SK-N-SH (cell line): Measurements from ENCODE around the gene PRSS16. TPM values are rescaled to one million over a fixed set of nuclear protein-coding genes. Genes with fewer than 3 reads are reported as not detected.

Experiments used
- CTCF ChIA-PET: fragments of 300-600, 350-600 bp; formaldehyde crosslinking; extraction: SDS; loops from one replicate; lab custom pipeline; 2021; lab: Yijun Ruan, JAX
- POLR2A ChIA-PET: fragments of 350-600 bp; sonication (Branson Sonifier 250); formaldehyde crosslinking; extraction: SDS; loops from one replicate; lab custom pipeline; 2020; ENCODE audit warnings: antibody characterized with exemption, inconsistent platforms; lab: Yijun Ruan, JAX
- DNase-seq: peaks from one replicate; pipeline ENCODE4 v3.0.0; 2012
- H2AFZ ChIP-seq: fragments of 200-600 bp; sonication (generic); 2 replicates; pipeline ENCODE4 v1.8.1; 2016; ENCODE audit warnings: antibody characterized with exemption, mild to moderate bottlenecking, low read depth
- H3F3A ChIP-seq: fragments of 200-600 bp; sonication (generic); replicated peaks from 2 replicates; pipeline ENCODE3; 2016; ENCODE audit warnings: antibody characterized with exemption, mild to moderate bottlenecking; ENCODE audit not compliant: insufficient read depth
- H3K27ac ChIP-seq, 2 experiments: fragments of 200-500 bp in 1 of 2; fragments of 200-600 bp in 1 of 2; sonication (Bioruptor generic) in 1 of 2; sonication (generic), shearing (Covaris generic) in 1 of 2; 2 replicates each; pipeline versions ENCODE4 v1.5.1 to v1.6.1; 2014 to 2016; ENCODE audit warnings: low read depth in 2 of 2, inconsistent platforms in 1 of 2, low read length in 1 of 2, mild to moderate bottlenecking in 1 of 2, mixed read lengths in 1 of 2
- H3K27me3 ChIP-seq: fragments of 200-600 bp; sonication (generic), shearing (Covaris generic); 2 replicates; pipeline ENCODE4 v1.6.1; 2016; ENCODE audit warnings: mixed run types; ENCODE audit not compliant: insufficient read depth
- H3K36me3 ChIP-seq, 2 experiments: fragments of 200-500 bp in 1 of 2; fragments of 200-600 bp in 1 of 2; sonication (Bioruptor generic) in 1 of 2; sonication (generic) in 1 of 2; replicated peaks in 1 of 2; 2 replicates each; pipeline versions ENCODE3 to v1.5.1; 2014 to 2016; ENCODE audit warnings: low read length in 1 of 2, mild to moderate bottlenecking in 1 of 2; ENCODE audit not compliant: insufficient read depth in 2 of 2, control insufficient read depth in 1 of 2
- H3K4me1 ChIP-seq, 2 experiments: fragments of 200-500 bp in 1 of 2; fragments of 200-600 bp in 1 of 2; sonication (Bioruptor generic) in 1 of 2; sonication (generic), shearing (Covaris generic) in 1 of 2; 2 replicates each; pipeline versions ENCODE4 v1.5.1 to v1.6.1; 2014 to 2016; ENCODE audit warnings: low read depth in 1 of 2, low read length in 1 of 2, mixed run types in 1 of 2; ENCODE audit not compliant: insufficient read depth in 2 of 2, control insufficient read depth in 1 of 2
- H3K4me2 ChIP-seq: fragments of 200-600 bp; sonication (generic), shearing (Covaris generic); 2 replicates; pipeline ENCODE4 v1.6.1; 2017; ENCODE audit warnings: mixed run types
- H3K4me3 ChIP-seq, 2 experiments: fragments of 200-500 bp in 1 of 2; fragments of 200-600 bp in 1 of 2; sonication (Bioruptor generic) in 1 of 2; sonication (generic), shearing (Covaris generic) in 1 of 2; 2 replicates each; pipeline versions ENCODE4 v1.5.1 to v1.8.1; 2014 to 2016; ENCODE audit warnings: low read depth in 2 of 2, inconsistent platforms in 1 of 2, low read length in 1 of 2, mild to moderate bottlenecking in 1 of 2, mixed read lengths in 1 of 2, moderate library complexity in 1 of 2
- H3K79me2 ChIP-seq: fragments of 200-600 bp; sonication (generic); 2 replicates; pipeline ENCODE4 v1.8.1; 2017; ENCODE audit warnings: mild to moderate bottlenecking; ENCODE audit not compliant: insufficient read depth
- H3K9ac ChIP-seq: fragments of 200-600 bp; sonication (generic); 2 replicates; pipeline ENCODE4 v1.6.1; 2017; ENCODE audit warnings: mixed run types
- H3K9me2 ChIP-seq: fragments of 200-600 bp; sonication (generic); 2 replicates; pipeline ENCODE4 v1.6.1; 2017; ENCODE audit warnings: mixed run types
- H3K9me3 ChIP-seq: fragments of 200-600 bp; sonication (generic); 2 replicates; pipeline ENCODE4 v1.6.1; 2017; ENCODE audit warnings: mixed run types, mild to moderate bottlenecking, moderate library complexity
- H4K20me1 ChIP-seq: fragments of 200-600 bp; sonication (generic); 2 replicates; pipeline ENCODE4 v1.6.1; 2017; ENCODE audit warnings: mild to moderate bottlenecking, mixed run types; ENCODE audit not compliant: insufficient read depth
- CHD2 ChIP-seq: fragments of 150-350 bp; IDR thresholded peaks from 2 replicates; pipeline ENCODE4 v1.6.1; 2018; ENCODE audit warnings: low read length; ENCODE audit not compliant: partially characterized antibody
- EZH2phosphoT487 ChIP-seq: fragments of 200-600 bp; sonication (generic); IDR thresholded peaks from 2 replicates; pipeline ENCODE4 v1.6.1; 2017; ENCODE audit warnings: low read depth, mixed run types, mild to moderate bottlenecking, antibody characterized with exemption, moderate library complexity, borderline replicate concordance
- FOSL2 ChIP-seq: IDR thresholded peaks from 2 replicates; pipeline ENCODE4 v1.4.0; 2012; ENCODE audit warnings: low read depth, mild to moderate bottlenecking, moderate library complexity, borderline replicate concordance
- FOXM1 ChIP-seq: IDR thresholded peaks from 2 replicates; pipeline ENCODE4 v1.4.0; 2012; ENCODE audit warnings: low read depth, mild to moderate bottlenecking
- GABPA ChIP-seq: IDR thresholded peaks from 2 replicates; pipeline ENCODE4 v1.4.0; 2012; ENCODE audit warnings: low read depth, mild to moderate bottlenecking
- MEF2A ChIP-seq: IDR thresholded peaks from 2 replicates; pipeline ENCODE4 v1.4.0; 2012; ENCODE audit warnings: low read depth, borderline replicate concordance
- NFIC ChIP-seq: IDR thresholded peaks from 2 replicates; pipeline ENCODE4 v1.4.0; 2012; ENCODE audit warnings: borderline replicate concordance
- NRF1 ChIP-seq: IDR thresholded peaks from 2 replicates; pipeline ENCODE4 v1.6.1; 2012; ENCODE audit warnings: low read depth, mild to moderate bottlenecking, low read length
- POLR2AphosphoS5 ChIP-seq: IDR thresholded peaks from 2 replicates; pipeline ENCODE4 v1.6.1; 2012; ENCODE audit warnings: low read depth, low read length
- RCOR1 ChIP-seq: fragments of 150-350 bp; IDR thresholded peaks from 2 replicates; pipeline ENCODE4 v1.6.1; 2017; ENCODE audit warnings: antibody characterized with exemption, low read length
- REST ChIP-seq: IDR thresholded peaks from 2 replicates; pipeline ENCODE4 v1.6.1; 2012; ENCODE audit warnings: mild to moderate bottlenecking, low read depth, low read length, moderate library complexity
- SIN3A ChIP-seq: IDR thresholded peaks from 2 replicates; pipeline ENCODE4 v1.6.1; 2012; ENCODE audit warnings: low read depth, mild to moderate bottlenecking, low read length, moderate library complexity, borderline replicate concordance
- SMC3 ChIP-seq: IDR thresholded peaks from 2 replicates; pipeline ENCODE4 v1.6.1; 2012; ENCODE audit warnings: low read depth, low read length, improper control_type of control experiment
- TCF12 ChIP-seq: IDR thresholded peaks from 2 replicates; pipeline ENCODE4 v1.4.0; 2012
- TEAD4 ChIP-seq: IDR thresholded peaks from 2 replicates; pipeline ENCODE4 v1.4.0; 2012; ENCODE audit warnings: mild to moderate bottlenecking, borderline replicate concordance; ENCODE audit not compliant: insufficient read depth
- WGBS: methylation state at CpG from one replicate; pipeline ENCODE4 v1.1.6; 2017; ENCODE audit warnings: low lambda C conversion rate; 5-methylcytosine and 5-hydroxymethylcytosine counted together
- polyA plus RNA-seq, 3 experiments: library from polyadenylated mRNA; depleted of rRNA; stranded (reverse); fragments of >200 nt; gene quantifications; 2 replicates each; pipeline ENCODE4 v1.2.3, GENCODE V29; 2012

The PRSS16 gene
- polyA plus RNA-seq, 1 of the 3 experiments (the other 2 are of a cell fraction): 0.07 TPM

GRCh38 chr6:27295301-27296079 lies 48.0 kb downstream of the PRSS16 start:
- H3K9me2 ChIP-seq: no peaks in the 10 kb centered on the region
- peaks cover 68% of the 10 kb centered on the region for H3K27me3 ChIP-seq
- DNase-seq: no peak
- H3K9me3 ChIP-seq: no peaks in the 10 kb centered on the region
- peak overlapping the region; percentile 40 to 45; a peak in 2 of 4 replicates for H3K4me3 ChIP-seq
- no peaks in the 10 kb centered on the region for H3K36me3 ChIP-seq
- no peak overlapping the region for H2AFZ ChIP-seq
- 5% methylated on average over 20 of the region's 20 CpGs for WGBS
- POLR2A ChIA-PET: no interaction called here
- H3K27ac ChIP-seq: no peak overlapping the region
- H4K20me1 ChIP-seq: no peaks in the 10 kb centered on the region
- H3F3A ChIP-seq: peaks cover 7% of the 10 kb centered on the region
- peak overlapping the region; percentile 69 for H3K4me2 ChIP-seq
- no peaks in the 10 kb centered on the region for H3K79me2 ChIP-seq
- TF ChIP-seq NFIC: no peak
- TF ChIP-seq FOSL2: no peak; the same call in 1 of the 2 replicates
- TF ChIP-seq MEF2A: no peak
- no peak for TF ChIP-seq SMC3
- TF ChIP-seq POLR2AphosphoS5: no peak
- TF ChIP-seq GABPA: no peak
- no peak for TF ChIP-seq TCF12
- TF ChIP-seq REST: no peak
- no peak for TF ChIP-seq RCOR1
- TF ChIP-seq TEAD4: no peak
- TF ChIP-seq SIN3A: no peak
- TF ChIP-seq NRF1: no peak
- TF ChIP-seq CHD2: no peak
- TF ChIP-seq EZH2phosphoT487: no peak
- TF ChIP-seq FOXM1: no peak
- TF ChIP-seq, all 33 proteins: peak for 0
- Histone ChIP-seq H3K4me1 (no peaks in the 10 kb centered on the region; a peak in 1 of 4 replicates), H3K9ac (no peak overlapping the region)
- CTCF ChIA-PET: interaction anchor here (0.8 to 2.2 kb wide), 5 partner anchors 9 to 118 kb away, joined by 3 to 7 read pairs (median 3); no protein-coding TSS in a partner anchor
